KMS-11 (cell line): ENCODE measurements around the gene MMP1.
"Not testable (repeated sequence)": the region's sequence is repeated elsewhere in the genome, so short reads cannot be mapped to it uniquely, and the experiment has no call there.

ENCODE experiments used
- H2AFZ ChIP-seq: fragments of 200-600 bp; sonication (generic); 2 replicates; pipeline ENCODE4 v1.6.1; 2016; ENCODE audit warnings: antibody characterized with exemption, mixed run types, low read depth
- H3K27ac ChIP-seq: fragments of 200-600 bp; sonication (generic); 2 replicates; pipeline ENCODE4 v1.6.1; 2016; ENCODE audit warnings: mild to moderate bottlenecking, mixed run types
- H3K27me3 ChIP-seq: fragments of 200-600 bp; sonication (generic); 2 replicates; pipeline ENCODE4 v1.6.1; 2017; ENCODE audit warnings: mild to moderate bottlenecking, low read depth, mixed run types, moderate library complexity; ENCODE audit not compliant: insufficient read depth
- H3K36me3 ChIP-seq: fragments of 200-600 bp; sonication (generic); 2 replicates; pipeline ENCODE4 v1.6.1; 2017; ENCODE audit warnings: mild to moderate bottlenecking, mixed run types; ENCODE audit not compliant: insufficient read depth
- H3K4me1 ChIP-seq: fragments of 200-600 bp; sonication (generic); 2 replicates; pipeline ENCODE4 v1.6.1; 2016; ENCODE audit warnings: mild to moderate bottlenecking, low read depth, mixed run types; ENCODE audit not compliant: poor library complexity, severe bottlenecking
- H3K4me2 ChIP-seq: fragments of 200-600 bp; sonication (generic); 2 replicates; pipeline ENCODE4 v1.7.0; 2016; ENCODE audit warnings: mild to moderate bottlenecking, mixed run types
- H3K4me3 ChIP-seq: fragments of 200-600 bp; sonication (generic); IDR thresholded peaks from 2 replicates; pipeline ENCODE4 v1.6.1; 2017; ENCODE audit warnings: low read depth, low read length, mixed read lengths; ENCODE audit not compliant: insufficient read depth
- H3K79me2 ChIP-seq: fragments of 200-600 bp; sonication (generic); 2 replicates; pipeline ENCODE4 v1.6.1; 2016; ENCODE audit warnings: low read depth, mixed run types; ENCODE audit not compliant: insufficient read depth
- H3K9ac ChIP-seq: fragments of 200-600 bp; sonication (generic); 2 replicates; pipeline ENCODE4 v1.6.1; 2016; ENCODE audit warnings: mild to moderate bottlenecking, mixed run types
- H4K20me1 ChIP-seq: fragments of 200-600 bp; sonication (generic); 2 replicates; pipeline ENCODE4 v1.6.1; 2016; ENCODE audit warnings: mild to moderate bottlenecking, mixed run types; ENCODE audit not compliant: insufficient read depth
- TF ChIP-seq, protein P1 (sequence below): fragments of 200-600 bp; sonication (generic); conservative IDR thresholded peaks from 2 replicates; pipeline ENCODE4 v1.6.1; 2017; ENCODE audit warnings: low read depth, mild to moderate bottlenecking, antibody characterized with exemption, low read length, moderate library complexity, mixed read lengths

The MMP1 gene

DNA sequence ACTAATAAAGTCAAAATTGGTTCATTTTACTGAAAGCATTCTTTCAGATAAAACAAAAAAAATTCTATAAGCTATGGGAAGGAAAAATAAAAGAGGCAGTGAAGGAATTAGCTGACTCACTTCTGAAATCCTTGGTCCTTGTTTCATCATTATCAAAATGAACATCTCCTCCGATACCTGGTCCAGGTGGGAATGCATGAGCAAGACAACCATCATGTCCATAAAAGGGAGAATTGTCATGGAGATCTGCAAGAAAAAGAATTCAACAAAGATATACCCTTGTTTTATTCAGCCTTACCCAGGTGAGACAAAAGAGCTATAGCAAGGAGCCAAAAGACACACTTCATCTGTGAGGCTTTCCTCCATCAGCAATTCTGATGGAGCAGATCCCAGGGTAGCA, 44.7 kb downstream of the MMP1 start:
- H3K4me3 ChIP-seq: no peak overlapping the region
- no peaks in the 10 kb centered on the region for H4K20me1 ChIP-seq
- H3K36me3 ChIP-seq: no peaks in the 10 kb centered on the region
- H2AFZ ChIP-seq: no peak overlapping the region
- TF ChIP-seq, protein P1, sequence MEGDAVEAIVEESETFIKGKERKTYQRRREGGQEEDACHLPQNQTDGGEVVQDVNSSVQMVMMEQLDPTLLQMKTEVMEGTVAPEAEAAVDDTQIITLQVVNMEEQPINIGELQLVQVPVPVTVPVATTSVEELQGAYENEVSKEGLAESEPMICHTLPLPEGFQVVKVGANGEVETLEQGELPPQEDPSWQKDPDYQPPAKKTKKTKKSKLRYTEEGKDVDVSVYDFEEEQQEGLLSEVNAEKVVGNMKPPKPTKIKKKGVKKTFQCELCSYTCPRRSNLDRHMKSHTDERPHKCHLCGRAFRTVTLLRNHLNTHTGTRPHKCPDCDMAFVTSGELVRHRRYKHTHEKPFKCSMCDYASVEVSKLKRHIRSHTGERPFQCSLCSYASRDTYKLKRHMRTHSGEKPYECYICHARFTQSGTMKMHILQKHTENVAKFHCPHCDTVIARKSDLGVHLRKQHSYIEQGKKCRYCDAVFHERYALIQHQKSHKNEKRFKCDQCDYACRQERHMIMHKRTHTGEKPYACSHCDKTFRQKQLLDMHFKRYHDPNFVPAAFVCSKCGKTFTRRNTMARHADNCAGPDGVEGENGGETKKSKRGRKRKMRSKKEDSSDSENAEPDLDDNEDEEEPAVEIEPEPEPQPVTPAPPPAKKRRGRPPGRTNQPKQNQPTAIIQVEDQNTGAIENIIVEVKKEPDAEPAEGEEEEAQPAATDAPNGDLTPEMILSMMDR: no peak
- no peak overlapping the region for H3K4me2 ChIP-seq
- H3K4me1 ChIP-seq: no peaks in the 10 kb centered on the region
- no peaks in the 10 kb centered on the region for H3K27me3 ChIP-seq
- no peak overlapping the region for H3K27ac ChIP-seq
- H3K9ac ChIP-seq: no peak overlapping the region
- no peaks in the 10 kb centered on the region for H3K79me2 ChIP-seq

DNA sequence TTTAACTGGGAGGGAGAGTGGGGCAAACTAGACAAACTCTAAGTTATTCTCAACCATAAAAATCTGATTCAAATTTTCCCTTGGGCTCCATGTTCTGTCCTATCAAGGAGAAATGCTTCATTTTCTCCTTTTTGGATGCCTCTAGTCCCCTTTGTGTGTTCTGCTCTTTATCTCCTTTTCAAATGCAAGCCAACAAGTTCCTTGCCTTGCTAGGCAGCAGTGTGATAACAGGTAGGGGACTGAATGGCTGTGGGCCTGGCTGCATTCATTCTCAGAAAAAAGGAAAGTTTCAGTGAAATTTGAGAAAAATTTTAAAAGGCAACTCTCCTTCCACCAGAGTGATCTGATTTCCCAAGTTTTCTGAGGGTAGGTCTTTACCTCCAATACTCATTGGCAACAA, 46.3 kb downstream of the MMP1 start:
- Histone ChIP-seq H3K79me2 (no peaks in the 10 kb centered on the region), H2AFZ (no peak overlapping the region), H3K36me3 (no peaks in the 10 kb centered on the region), H4K20me1 (no peaks in the 10 kb centered on the region), H3K27me3 (no peaks in the 10 kb centered on the region), H3K4me2 (no peak overlapping the region), H3K27ac (no peak overlapping the region), H3K4me1 (no peaks in the 10 kb centered on the region), H3K4me3 (no peak overlapping the region), H3K9ac (no peak overlapping the region)
- TF ChIP-seq, protein P1: no peak

DNA sequence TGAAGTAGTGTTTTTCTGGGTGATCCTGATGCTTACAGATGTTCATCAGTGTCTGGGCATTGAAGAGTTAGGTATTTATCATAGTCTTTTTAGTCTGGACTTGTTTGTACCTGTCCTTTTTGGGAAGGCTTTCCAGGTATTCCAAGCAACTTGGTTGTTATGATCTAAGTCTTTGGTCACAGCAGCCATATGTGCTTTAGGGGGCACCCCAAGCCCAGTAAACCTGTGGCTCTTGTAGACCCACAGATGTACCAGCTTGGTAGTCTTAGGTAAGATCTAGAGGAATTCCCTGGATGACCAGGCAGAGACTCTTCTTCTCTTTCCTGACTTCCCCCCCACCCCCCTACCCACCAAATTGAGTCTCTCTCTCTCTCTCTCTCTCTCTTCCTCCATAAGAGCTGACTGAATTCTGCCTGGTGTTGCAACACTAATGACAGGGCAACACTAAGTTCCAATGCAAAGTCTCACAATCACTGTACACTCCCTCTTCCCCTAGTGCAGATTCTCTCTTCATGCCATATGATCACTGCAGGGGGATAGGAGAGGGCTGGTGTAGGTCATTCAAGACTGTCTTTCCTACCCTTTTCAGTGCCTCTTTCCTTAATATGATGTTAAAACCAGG, 48.7 kb downstream of the MMP1 start:
- Histone ChIP-seq H3K27ac (no peak overlapping the region), H3K4me1 (no peaks in the 10 kb centered on the region), H3K79me2 (no peaks in the 10 kb centered on the region), H3K36me3 (no peaks in the 10 kb centered on the region), H3K27me3 (no peaks in the 10 kb centered on the region), H4K20me1 (no peaks in the 10 kb centered on the region), H2AFZ (no peak overlapping the region), H3K9ac (no peak overlapping the region), H3K4me3 (no peak overlapping the region), H3K4me2 (no peak overlapping the region)
- TF ChIP-seq, protein P1: no peak

DNA sequence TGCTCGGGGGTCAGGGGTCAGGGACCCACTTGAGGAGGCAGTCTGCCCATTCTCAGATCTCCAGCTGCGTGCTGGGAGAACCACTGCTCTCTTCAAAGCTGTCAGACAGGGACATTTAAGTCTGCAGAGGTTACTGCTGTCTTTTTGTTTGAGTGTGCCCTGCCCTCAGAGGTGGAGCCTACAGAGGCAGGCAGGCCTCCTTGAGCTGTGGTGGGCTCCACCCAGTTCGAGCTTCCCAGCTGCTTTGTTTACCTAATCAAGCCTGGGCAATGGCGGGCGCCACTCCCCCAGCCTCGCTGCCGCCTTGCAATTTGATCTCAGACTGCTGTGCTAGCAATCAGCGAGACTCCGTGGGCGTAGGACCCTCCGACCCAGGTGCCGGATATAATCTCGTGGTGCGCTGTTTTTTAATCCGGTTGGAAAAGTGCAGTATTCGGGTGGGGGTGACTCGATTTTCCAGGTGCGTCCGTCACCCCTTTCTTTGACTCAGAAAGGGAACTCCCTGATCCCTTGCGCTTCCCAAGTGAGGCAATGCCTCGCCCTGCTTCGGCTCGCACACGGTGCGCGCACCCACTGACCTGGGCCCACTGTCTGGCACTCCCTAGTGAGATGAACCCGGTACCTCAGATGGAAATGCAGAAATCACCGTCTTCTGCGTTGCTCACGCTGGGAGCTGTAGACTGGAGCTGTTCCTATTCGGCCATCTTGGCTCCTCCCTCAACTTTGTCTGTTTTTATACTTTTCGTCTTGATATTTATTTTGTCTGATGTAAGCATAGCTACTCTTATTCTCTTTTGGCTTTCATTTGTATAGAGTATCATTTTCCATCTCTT, 51.0 kb downstream of the MMP1 start:
- H3K36me3 ChIP-seq, H3K4me3 ChIP-seq, H3K79me2 ChIP-seq, H4K20me1 ChIP-seq, H3K4me2 ChIP-seq, H2AFZ ChIP-seq, H3K9ac ChIP-seq, H3K27me3 ChIP-seq, H3K4me1 ChIP-seq, H3K27ac ChIP-seq: not testable (repeated sequence)
